Thoracic aorta (tissue), 2 donors: ENCODE data around the gene CRYBG1. TPM values are rescaled to one million over a fixed set of nuclear protein-coding genes. Genes with fewer than 3 reads are reported as not detected.

Source experiments
- ATAC-seq: fragments of 150-250 bp; one replicate; pipeline ENCODE4 v1.8.0; 2017; ENCODE audit warnings: low read depth; ENCODE audit not compliant: insufficient number of reproducible peaks, low FRiP score
- DNase-seq: peaks from one replicate; pipeline ENCODE4 v3.0.0-alpha.2; 2020; ENCODE audit warnings: low spot score
- H3K27ac ChIP-seq, 2 donors: fragments of 200-600 bp; sonication (generic); 1 replicate in 1 of 2; 2 replicates in 1 of 2; pipeline ENCODE4 v1.5.1; 2016; ENCODE audit warnings: mild to moderate bottlenecking in 2 of 2, moderate library complexity in 2 of 2
- H3K27me3 ChIP-seq: fragments of 200-600 bp; sonication (generic); replicated peaks from 2 replicates; pipeline ENCODE4 v1.6.0; 2016; ENCODE audit warnings: mild to moderate bottlenecking; ENCODE audit not compliant: insufficient read depth
- H3K36me3 ChIP-seq: fragments of 200-600 bp; sonication (generic); one replicate; pipeline ENCODE4 v1.5.1; 2016
- H3K4me1 ChIP-seq, 2 donors: fragments of 200-600 bp; sonication (generic); 1 replicate in 1 of 2; 2 replicates in 1 of 2; pipeline versions ENCODE4 v1.5.1 to v1.6.0; 2016; ENCODE audit warnings: low read depth in 2 of 2, mild to moderate bottlenecking in 1 of 2; ENCODE audit not compliant: control insufficient read depth in 1 of 2
- H3K4me3 ChIP-seq: fragments of 200-600 bp; sonication (generic); 2 replicates; pipeline ENCODE4 v1.5.1; 2016; ENCODE audit warnings: mild to moderate bottlenecking
- H3K9me3 ChIP-seq: fragments of 200-600 bp; sonication (generic); 2 replicates; pipeline ENCODE4 v1.5.1; 2016
- CTCF ChIP-seq: fragments of 200-600 bp; sonication (generic); IDR thresholded peaks from one replicate; pipeline ENCODE4 v1.5.1; 2019; ENCODE audit warnings: antibody characterized with exemption
- total RNA-seq, 2 donors: library from RNA; depleted of rRNA; stranded (reverse); fragments of >200 nt; gene quantifications; one replicate each; pipeline versions ENCODE4 v1.1.0 to v1.2.3, GENCODE V29; 2016

CRYBG1 gene
- total RNA-seq, 2 donors from 2014 or later: 3.2 to 7.2 TPM

- ATAC-seq: no peak
- no peak overlapping the region for H3K4me3 ChIP-seq
- TF ChIP-seq CTCF: no peak
Measured at GRCh38 chr6:106446983-106447382, 86.5 kb downstream of the CRYBG1 start.

DNA sequence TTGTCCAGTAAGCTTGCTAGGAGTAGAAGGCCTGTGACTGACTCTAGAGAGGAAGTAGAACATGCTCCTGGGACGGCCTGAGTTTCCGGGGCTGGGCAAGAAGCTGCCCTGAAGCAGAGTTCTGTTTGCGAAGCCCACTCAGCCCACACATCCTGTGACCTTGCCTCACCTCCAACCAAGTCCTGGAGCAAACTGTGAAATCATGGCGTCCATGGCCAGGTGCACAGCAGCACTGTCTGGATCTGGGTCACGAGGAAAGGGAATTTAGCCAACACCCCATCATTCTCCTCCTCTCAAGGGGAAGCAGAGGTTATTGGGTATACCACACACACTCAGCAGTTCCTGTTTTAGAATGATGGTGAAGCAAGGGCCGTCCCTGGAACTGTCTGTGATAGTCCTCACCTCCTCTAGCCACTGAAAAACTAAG is 87.5 kb downstream of the CRYBG1 start:
- H3K36me3 ChIP-seq: no peaks in the 10 kb centered on the region
- no peak overlapping the region for H3K27ac ChIP-seq
- peaks cover 2 to 7% of the 10 kb centered on the region in 2 donors for H3K4me1 ChIP-seq
- TF ChIP-seq CTCF: no peak
- H3K27me3 ChIP-seq: no peaks in the 10 kb centered on the region
- no peak for ATAC-seq
- H3K4me3 ChIP-seq: no peak overlapping the region
- no peaks in the 10 kb centered on the region for H3K9me3 ChIP-seq
- DNase-seq: no peak

More at GRCh38 chr6:106446983-106447382, 86.5 kb downstream of the CRYBG1 start:
- H3K27me3 ChIP-seq: no peaks in the 10 kb centered on the region
- H3K36me3 ChIP-seq: no peaks in the 10 kb centered on the region
- no peaks in the 10 kb centered on the region for H3K9me3 ChIP-seq
- no peak overlapping the region for H3K27ac ChIP-seq
- peaks cover 2 to 7% of the 10 kb centered on the region in 2 donors for H3K4me1 ChIP-seq
- DNase-seq: no peak

- Histone ChIP-seq H3K4me1 (peaks cover 2 to 7% of the 10 kb centered on the region in 2 donors), H3K27me3 (no peaks in the 10 kb centered on the region), H3K36me3 (no peaks in the 10 kb centered on the region), H3K4me3 (no peak overlapping the region), H3K27ac (no peak overlapping the region), H3K9me3 (no peaks in the 10 kb centered on the region)
- no peak for TF ChIP-seq CTCF
- DNase-seq (no peak), ATAC-seq (no peak)
Measured at GRCh38 chr6:106450653-106451052, 90.1 kb downstream of the CRYBG1 start.

GRCh38 chr6:106451439-106451838 is 90.9 kb downstream of the CRYBG1 start:
- Histone ChIP-seq H3K4me1 (peaks cover 2 to 7% of the 10 kb centered on the region in 2 donors), H3K27me3 (no peaks in the 10 kb centered on the region), H3K36me3 (no peaks in the 10 kb centered on the region), H3K9me3 (no peaks in the 10 kb centered on the region), H3K27ac (no peak overlapping the region), H3K4me3 (no peak overlapping the region)
- ATAC-seq (no peak), DNase-seq (no peak)
- no peak for TF ChIP-seq CTCF

- H3K4me3 ChIP-seq: no peak overlapping the region
Measured at GRCh38 chr6:106452628-106453027, 92.1 kb downstream of the CRYBG1 start.

More at GRCh38 chr6:106452628-106453027, 92.1 kb downstream of the CRYBG1 start:
- DNase-seq (no peak), ATAC-seq (no peak)
- no peak overlapping the region for H3K27ac ChIP-seq
- no peaks in the 10 kb centered on the region for H3K27me3 ChIP-seq
- H3K36me3 ChIP-seq: no peaks in the 10 kb centered on the region
- H3K9me3 ChIP-seq: no peaks in the 10 kb centered on the region
- no peak for TF ChIP-seq CTCF
- peaks cover 2 to 7% of the 10 kb centered on the region in 2 donors for H3K4me1 ChIP-seq
